GM19328 (cell line): ENCODE data around the gene IGSF21.

Experiments
- ATAC-seq: cut with Tn5 transposase; IDR thresholded peaks from one replicate; pipeline ENCODE4 v1.9.1; 2021; ENCODE audit warnings: mild to moderate bottlenecking, moderate library complexity; ENCODE audit not compliant: unreplicated experiment

Gene IGSF21

GRCh38 chr1:18175051-18175450, 67.5 kb downstream of the IGSF21 start:
- no peak for ATAC-seq

- no peak for ATAC-seq
These were observed 68.2 kb downstream of the IGSF21 start for GRCh38 chr1:18175530-18176377.

DNA sequence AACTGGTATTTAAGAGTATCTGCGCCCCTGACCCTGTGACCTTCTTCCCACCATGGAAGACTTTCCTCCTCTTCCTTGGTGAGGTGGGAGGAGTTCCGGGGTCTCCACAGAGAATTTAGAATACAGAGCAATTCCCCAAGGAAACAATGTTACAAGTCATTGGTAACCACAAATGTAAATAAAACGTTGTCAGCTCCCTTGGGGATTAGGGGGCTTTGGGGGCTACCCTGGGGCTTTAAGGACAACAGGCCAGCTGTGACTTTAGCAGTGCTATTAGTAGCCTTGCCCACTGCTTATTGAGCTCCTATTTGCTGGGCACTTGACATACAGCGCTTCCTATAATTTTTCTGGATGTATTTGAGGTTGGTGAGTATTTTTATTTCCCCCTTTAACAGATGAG, 69.0 kb downstream of the IGSF21 start:
- ATAC-seq, result no peak

- ATAC-seq, result no peak
These were observed 70.5 kb downstream of the IGSF21 start for GRCh38 chr1:18178111-18178510.

DNA sequence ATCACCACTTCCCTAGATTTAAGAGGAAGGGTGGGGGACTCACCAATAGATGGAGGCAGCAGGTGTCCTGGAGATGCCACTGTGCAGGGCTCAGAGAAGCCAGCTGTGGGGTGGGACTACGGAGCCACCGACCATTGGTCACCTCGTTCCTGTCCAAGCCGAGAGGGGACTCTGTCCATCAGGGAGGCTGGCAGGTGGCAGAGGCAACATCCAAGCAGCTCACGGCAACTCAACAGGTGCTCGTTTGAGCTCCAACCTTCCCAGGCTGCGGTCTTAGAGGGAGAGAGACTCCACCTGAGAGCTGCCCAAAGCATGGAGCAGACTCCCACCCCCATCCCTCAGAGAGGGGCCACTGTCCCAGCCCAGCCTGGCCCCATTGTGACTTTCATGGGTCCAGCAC, 71.4 kb downstream of the IGSF21 start:
- ATAC-seq, result no peak

GRCh38 chr1:18182398-18183160, 75.0 kb downstream of the IGSF21 start:
- ATAC-seq, result no peak

DNA sequence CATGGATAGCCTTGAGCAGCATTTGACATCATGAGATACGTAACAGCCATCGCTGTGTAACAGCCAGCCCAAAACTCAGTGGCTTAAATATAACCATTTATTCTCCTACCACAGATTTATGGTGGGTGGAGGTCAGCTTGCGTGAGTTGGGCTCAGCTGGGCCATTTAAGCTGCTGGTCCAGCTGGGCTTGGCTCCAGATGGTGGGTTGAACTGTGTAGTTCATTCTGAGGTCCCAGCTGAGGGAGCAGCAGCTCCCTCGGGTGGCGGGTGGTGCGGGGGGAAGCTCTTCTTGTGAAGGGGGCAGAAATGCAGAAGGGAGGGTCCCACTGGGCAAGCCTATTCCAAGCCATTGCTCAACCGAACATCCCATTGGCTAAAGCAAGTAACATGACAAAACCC, 75.9 kb downstream of the IGSF21 start:
- ATAC-seq, result no peak

- ATAC-seq, result no peak
These were observed 79.5 kb downstream of the IGSF21 start for GRCh38 chr1:18187054-18187453.

- no peak for ATAC-seq
These were observed 81.4 kb downstream of the IGSF21 start for GRCh38 chr1:18188820-18189517.

DNA sequence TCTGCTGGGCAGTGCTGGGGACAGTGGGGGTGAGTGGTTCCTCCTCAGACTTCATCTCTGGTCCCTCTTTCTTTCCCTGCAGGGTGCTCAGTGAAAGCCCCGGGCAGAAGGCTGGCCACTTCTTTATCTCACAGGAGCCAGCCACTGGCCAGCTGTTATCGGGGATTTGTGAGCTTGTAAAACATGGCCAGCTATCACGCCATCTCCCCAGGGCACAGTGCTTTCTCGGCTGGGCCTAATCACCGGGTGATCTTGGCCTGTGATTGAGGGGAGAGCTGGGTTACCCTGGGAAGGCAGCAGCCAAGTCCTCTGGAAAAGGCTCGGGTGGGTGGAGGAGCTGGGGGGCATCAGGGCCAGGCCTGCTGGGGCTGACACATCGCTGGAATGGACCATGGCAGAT, 83.0 kb downstream of the IGSF21 start:
- no peak for ATAC-seq

GRCh38 chr1:18191037-18191436, 83.4 kb downstream of the IGSF21 start:
- ATAC-seq, result no peak

DNA sequence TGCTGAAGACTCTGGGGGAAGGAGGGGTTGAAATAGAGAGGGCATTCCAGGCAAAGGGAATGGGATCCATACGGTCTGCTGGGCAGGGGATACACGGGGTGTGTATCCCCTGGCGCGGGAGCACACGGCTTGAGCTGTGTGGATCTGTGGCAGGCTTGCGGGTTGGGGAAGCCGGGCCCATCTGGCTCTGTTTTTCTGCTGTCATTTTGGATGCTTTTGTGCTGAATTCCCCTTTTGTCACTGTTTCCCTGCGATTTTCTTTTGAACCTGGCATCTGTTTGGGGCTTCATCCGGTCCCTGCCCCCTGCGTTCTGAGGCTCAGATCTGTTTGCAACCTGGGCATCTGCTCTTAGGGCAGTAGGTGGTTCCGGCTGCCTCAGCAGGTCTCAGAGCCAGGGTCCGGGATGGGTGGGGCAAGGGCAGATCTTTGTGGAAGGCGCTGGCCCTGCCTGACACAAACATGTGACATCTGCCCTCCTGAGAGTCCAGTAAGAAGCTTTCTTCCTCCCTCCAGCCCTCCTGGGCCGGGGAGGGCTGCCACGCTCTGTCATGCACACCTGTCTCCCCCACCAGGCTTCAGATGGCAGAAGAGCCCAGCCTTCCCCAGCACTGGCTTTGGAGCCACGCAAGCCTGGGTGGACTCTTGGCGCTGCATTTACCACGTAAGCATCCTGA, 84.0 kb downstream of the IGSF21 start:
- no peak for ATAC-seq

- ATAC-seq, result no peak
These were observed 84.6 kb downstream of the IGSF21 start for GRCh38 chr1:18192182-18192581.

- no peak for ATAC-seq
These were observed 85.4 kb downstream of the IGSF21 start for GRCh38 chr1:18192974-18193373.

DNA sequence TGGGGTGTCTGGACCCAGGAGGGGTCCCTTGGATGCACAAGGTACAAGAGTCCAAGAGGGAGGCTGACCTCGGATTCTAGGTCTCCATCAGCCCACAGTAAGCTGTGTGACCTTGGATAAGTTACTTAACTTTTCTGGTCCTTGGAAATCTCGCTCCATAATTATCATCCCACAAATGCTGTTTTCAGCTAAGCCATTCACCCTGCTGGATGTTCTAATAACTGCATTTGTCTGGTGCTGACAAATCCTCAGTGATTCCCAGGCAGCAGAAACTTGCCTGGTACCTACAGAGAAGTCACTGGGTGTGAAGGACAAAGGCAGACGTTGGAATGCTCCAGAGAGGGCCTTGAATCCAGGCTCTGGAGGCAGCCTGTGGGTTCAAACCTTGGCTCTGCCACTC, 89.7 kb downstream of the IGSF21 start:
- ATAC-seq, result no peak

- ATAC-seq, result no peak
These were observed 90.7 kb downstream of the IGSF21 start for GRCh38 chr1:18198260-18198659.

DNA sequence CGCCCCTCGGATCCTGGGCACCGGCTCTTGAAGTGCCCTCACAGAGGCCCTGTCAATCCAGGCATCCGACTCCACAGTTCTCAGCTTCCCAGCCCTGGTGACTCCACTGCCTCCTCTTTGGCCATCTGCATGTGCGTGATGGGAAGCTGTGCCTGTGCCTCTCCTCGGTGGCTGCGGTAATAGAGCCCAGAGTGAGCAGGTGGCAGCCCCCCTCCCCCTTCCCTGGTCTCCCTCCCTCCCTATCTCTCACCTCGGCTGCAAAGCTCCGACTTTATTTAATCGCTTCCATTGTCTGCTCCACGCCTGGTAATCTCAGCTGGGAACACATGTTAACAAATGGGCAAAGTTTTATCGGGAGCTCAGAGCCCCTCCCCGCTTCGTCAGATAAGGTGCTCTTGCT, 91.9 kb downstream of the IGSF21 start:
- no peak for ATAC-seq

DNA sequence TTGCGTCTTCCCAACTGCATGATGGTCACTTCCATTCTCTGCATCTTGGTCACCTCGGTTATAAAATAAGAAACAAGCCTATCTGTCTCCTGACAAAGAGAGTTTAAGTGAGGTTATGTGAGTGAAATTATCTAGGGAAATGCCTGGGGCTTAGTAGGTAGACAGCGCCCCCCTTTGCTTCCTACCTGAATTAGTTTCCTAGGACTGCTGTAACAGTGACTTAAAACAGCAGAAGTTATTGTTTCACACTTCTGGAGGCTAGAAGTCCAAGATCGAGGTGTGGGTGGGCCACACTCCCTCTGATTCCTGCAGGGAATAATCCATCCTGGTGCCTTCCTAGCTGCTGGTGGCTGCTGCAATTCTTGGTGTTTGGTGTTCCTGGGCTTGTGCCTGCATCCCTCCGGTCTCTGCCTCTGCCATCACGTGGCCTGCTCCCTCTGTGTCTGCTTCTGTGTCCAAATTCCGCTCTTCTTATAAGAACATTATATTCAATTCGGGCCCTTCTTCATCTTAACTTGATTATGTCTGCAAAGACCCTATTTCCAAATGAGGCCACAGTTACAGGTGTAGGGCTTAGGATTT, 92.6 kb downstream of the IGSF21 start:
- no peak for ATAC-seq

- no peak for ATAC-seq
These were observed 93.3 kb downstream of the IGSF21 start for GRCh38 chr1:18200918-18201317.

- ATAC-seq, result no peak
These were observed 94.6 kb downstream of the IGSF21 start for GRCh38 chr1:18201997-18202719.
